SW 1271 (cell line): ENCODE data around the gene SCAPER.
A peak's percentile ranks its signal among the peaks of the same experiment; 100 is the strongest.
"Not testable (repeated sequence)": the region's sequence is repeated elsewhere in the genome, so short reads cannot be mapped to it uniquely, and the experiment has no call there.

Experiments used
- DNase-seq, 2 experiments: peaks; one replicate each; lab custom pipeline; 2025; lab: John Stamatoyannopoulos, UW

Gene SCAPER

GRCh38 chr15:76904461-76905012 lies 603 bp downstream of the SCAPER start:
- peak; percentile 20 to 50 for DNase-seq

- peak in 1 of 2 experiments; percentile 68 for DNase-seq
Measured at GRCh38 chr15:76903251-76903681, 1.9 kb downstream of the SCAPER start.

- DNase-seq, result no peak
Measured at GRCh38 chr15:76901965-76902364, 3.2 kb downstream of the SCAPER start.

GRCh38 chr15:76899931-76900310 lies 5.2 kb downstream of the SCAPER start:
- not testable (repeated sequence) for DNase-seq

GRCh38 chr15:76899176-76899930 lies 5.8 kb downstream of the SCAPER start:
- DNase-seq, result not testable (repeated sequence)

GRCh38 chr15:76898102-76898501 lies 7.0 kb downstream of the SCAPER start:
- DNase-seq, result no peak

- no peak for DNase-seq
Measured at GRCh38 chr15:76894174-76894573, 11.0 kb downstream of the SCAPER start.

GRCh38 chr15:76892836-76893235 lies 12.3 kb downstream of the SCAPER start:
- DNase-seq, result not testable (repeated sequence)

GRCh38 chr15:76887280-76888141 lies 17.6 kb downstream of the SCAPER start:
- not testable (repeated sequence) for DNase-seq

- DNase-seq, result no peak
Measured at GRCh38 chr15:76885212-76885611, 19.9 kb downstream of the SCAPER start.

GRCh38 chr15:76875911-76876310 lies 29.2 kb downstream of the SCAPER start:
- no peak for DNase-seq

GRCh38 chr15:76873066-76873465 lies 32.1 kb downstream of the SCAPER start:
- not testable (repeated sequence) for DNase-seq

- DNase-seq, result no peak
Measured at GRCh38 chr15:76871930-76872329, 33.2 kb downstream of the SCAPER start.

GRCh38 chr15:76868740-76869139 lies 36.4 kb downstream of the SCAPER start:
- no peak for DNase-seq

- DNase-seq, result peak in 1 of 2 experiments; percentile 41
Measured at GRCh38 chr15:76866716-76867321, 38.3 kb downstream of the SCAPER start.

GRCh38 chr15:76866008-76866407 lies 39.1 kb downstream of the SCAPER start:
- DNase-seq, result no peak

GRCh38 chr15:76865548-76865991 lies 39.6 kb downstream of the SCAPER start:
- no peak for DNase-seq

- no peak for DNase-seq
Measured at GRCh38 chr15:76864586-76864985, 40.6 kb downstream of the SCAPER start.

GRCh38 chr15:76863693-76864092 lies 41.4 kb downstream of the SCAPER start:
- no peak for DNase-seq

GRCh38 chr15:76863123-76863522 lies 42.0 kb downstream of the SCAPER start:
- no peak for DNase-seq

GRCh38 chr15:76861815-76862397 lies 43.2 kb downstream of the SCAPER start:
- no peak for DNase-seq

GRCh38 chr15:76860201-76860600 lies 44.9 kb downstream of the SCAPER start:
- DNase-seq, result no peak
